Brain pericyte (primary cell): ENCODE results near the gene MUC15.
"Not testable (repeated sequence)": the region's sequence is repeated elsewhere in the genome, so short reads cannot be mapped to it uniquely, and the experiment has no call there.

Source experiments
- DNase-seq: peaks from one replicate; pipeline ENCODE4 v3.0.0-alpha.2; 2012; ENCODE audit warnings: low read depth, low spot score

MUC15 gene, protein sequence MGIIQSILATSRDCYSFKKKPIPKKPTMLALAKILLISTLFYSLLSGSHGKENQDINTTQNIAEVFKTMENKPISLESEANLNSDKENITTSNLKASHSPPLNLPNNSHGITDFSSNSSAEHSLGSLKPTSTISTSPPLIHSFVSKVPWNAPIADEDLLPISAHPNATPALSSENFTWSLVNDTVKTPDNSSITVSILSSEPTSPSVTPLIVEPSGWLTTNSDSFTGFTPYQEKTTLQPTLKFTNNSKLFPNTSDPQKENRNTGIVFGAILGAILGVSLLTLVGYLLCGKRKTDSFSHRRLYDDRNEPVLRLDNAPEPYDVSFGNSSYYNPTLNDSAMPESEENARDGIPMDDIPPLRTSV

DNA sequence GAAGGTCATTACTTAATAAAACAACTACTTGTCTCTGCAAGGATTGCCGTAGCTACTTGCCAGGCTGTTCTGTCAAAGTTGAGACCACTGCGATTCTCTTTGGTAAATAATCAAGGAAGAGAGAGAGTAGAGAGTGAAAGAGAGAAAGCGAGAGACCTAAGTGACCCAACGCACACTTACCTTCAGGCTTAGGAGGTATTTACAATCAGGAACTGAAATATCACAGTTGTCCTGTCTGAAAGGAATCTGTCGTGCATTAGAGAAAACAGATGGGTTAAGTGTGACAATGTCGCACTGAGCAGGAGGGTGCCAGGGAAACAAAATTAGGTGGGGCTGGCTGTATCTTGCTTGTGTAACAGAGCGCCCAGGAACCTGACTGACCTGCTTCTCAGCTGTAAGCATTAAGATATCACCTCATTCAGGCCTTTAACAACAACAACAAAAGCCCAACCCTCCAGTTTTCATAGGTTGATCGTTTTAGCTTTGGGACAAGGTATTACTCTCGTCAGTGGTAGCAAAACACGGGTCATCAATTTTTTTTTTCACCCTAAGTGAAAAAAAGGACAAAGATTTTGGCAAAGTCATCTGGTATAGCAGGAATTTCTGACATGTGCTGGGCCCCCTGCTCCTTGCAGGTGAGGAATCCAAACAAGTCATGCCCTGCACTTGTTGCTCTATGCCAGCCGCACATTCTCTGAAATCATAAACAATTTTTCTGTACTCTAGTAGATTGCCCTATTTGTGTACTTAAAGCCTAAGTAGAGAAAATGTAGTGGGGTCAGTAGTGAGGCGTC is at the start of gene MUC15:
TSS of gene MUC15 (minus strand) at position 403 of the 794 bp plus-strand sequence. CDS start 5,169 bp downstream, outside the sequence.
- DNase-seq, result no peak

DNA sequence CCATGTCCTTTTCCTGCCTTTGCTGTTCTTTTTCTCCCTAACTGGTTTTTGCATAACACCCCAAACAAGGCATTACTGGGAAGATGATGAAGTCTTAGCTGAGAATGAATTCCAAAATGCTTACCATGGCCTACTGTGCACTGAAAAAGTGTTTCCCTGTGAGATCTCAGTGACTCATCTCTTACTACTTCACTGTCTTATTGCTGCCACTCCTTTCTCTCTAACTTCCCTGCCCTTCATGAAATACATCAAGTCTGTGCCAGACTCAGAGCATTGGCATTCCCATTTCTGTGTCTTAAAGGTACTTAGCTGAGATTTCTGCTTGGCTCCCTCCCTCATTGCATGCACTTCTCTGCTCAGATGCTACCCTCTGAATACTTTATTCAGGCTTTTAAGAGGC is 49.1 kb upstream of the MUC15 start:
- no peak for DNase-seq

DNA sequence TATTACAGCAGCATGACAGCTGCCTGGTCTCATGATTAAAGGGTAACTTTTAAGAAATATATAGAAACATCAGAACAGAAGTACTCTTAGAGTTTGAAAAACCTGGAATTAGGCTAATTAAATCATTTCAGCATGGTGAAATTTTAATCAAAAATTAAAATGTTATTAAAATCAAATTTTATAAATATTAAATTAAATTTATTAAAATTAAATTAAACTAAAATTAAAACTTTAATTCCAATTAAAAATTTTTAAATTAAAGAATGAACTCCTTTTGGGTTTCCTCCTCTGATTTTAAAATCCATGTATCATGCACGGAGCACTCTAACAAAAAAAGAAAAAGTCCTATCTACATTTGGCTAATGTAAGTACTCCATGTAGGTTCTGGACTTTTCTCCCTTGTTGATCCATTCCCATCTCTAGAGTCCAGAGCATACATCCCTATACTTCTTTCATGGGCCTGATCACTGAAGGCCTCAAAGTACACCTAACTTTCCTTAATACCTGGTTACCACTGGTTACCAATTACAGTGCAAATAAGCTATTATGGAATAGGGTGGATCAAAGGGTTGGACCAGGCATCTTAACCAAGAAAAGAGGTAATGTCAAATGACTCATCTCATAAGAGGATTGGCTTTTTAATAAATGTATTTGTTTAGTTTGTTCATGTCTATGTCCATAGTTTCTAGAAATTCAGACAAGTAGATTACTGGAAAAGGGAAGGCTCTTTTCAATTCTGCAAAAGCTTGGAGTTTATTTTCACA is 48.4 kb upstream of the MUC15 start:
- DNase-seq, result no peak

DNA sequence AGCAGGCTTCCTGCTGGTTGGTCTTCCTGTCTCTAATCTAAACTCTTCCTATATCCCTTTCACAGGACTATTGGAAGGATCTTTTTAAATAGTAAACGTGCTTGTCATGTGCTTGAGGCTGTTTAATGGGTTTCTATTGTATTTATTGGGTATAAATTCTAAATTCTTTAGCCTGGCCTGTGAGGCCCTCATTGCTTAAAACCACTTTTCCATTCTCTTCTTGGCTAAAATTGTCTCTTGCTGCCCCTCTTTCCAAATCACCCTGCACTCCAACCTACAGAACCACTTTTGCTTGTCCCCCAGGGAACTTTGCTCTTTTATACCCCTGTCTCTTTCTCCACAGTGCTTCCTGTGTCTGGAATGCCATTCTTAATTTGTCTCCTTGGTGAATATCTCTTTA is 46.4 kb upstream of the MUC15 start:
- DNase-seq, result no peak

DNA sequence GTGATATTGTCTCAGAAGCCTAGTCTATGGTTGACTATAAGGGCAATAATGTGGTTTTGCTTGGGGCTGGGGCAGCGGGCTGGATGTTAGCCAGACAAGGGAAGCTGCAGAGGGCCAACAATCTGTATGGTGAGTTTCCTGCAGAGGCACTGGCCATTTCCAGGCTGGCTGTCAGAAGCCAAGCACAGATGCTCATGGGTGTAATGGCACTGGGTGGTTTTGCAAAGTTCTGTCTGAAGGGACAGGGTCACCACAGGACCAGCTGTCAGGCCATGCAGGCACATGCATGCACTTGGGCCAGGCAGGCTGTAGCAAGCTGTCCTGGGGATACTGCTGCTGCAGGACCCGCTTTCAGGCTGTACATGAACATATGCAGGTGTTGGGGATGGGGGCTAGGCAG is 41.7 kb upstream of the MUC15 start:
- no peak for DNase-seq

DNA sequence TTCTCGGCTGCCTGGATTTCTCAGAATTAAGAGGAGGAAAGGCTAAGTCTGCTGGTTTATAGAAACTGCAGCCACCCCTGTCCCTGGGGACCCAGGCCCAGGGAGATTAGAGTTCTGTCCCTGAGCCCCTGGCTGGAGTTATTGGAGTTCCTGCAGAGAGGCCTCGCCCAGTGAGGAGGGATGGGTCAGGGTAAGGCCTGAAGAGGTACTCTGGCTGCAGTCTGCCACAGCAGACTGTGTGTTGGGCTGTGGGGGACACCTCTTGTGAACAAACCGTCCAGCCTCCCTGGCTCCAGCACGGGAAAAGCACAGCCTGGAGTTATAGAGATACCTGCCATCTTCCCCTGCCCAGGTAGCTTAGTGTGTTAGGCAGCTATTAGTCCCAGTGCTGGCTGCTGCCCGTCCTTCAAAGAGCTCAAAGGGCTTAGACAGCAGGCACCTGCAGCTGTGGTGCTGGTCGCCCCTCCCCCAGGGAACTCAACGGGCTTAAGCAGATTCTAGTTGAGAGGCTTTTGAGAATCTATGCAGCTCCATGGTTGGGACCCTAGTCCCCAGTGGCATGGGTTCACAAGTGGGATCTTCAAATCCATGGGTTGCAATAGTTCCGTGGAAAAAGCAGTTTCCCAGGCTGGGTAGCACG is 36.6 kb upstream of the MUC15 start:
- no peak for DNase-seq

DNA sequence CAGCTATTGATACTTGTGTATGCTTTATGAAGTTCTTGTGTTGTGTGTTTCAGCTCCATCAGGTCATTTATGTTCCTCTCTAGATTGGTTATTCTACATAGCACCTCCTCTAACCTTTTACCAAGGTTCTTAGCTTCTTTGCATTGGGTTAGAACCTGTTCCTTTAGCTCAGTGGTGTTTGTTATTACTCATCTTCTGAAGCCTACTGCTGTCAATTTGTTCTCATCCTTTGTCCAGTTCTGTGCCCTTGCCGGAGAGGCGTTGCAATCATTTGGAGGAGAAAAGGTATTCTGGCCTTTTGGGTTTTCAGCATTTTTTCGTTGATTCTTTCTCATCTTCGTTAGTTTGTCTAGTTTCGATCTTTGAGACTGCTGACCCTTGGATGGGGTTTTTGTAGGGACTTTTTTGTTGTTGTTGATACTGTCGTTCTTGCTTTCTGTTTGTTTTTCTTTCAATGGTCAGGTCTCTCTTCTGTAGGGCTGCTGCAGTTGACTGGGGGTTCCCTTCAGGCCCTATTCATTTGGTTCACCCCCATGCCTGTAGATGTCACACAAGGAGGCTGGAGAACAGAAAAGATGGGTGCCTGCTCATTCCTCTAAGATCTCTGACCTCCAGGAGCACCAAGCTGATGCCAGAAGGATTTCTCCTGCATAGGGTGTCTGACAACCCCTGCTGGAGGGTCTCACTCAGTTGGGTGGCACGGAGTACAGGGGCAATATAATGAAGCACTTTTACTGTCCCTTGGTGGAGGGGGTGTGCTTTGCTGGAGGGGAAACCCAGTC is 35.9 kb upstream of the MUC15 start:
- no peak for DNase-seq

DNA sequence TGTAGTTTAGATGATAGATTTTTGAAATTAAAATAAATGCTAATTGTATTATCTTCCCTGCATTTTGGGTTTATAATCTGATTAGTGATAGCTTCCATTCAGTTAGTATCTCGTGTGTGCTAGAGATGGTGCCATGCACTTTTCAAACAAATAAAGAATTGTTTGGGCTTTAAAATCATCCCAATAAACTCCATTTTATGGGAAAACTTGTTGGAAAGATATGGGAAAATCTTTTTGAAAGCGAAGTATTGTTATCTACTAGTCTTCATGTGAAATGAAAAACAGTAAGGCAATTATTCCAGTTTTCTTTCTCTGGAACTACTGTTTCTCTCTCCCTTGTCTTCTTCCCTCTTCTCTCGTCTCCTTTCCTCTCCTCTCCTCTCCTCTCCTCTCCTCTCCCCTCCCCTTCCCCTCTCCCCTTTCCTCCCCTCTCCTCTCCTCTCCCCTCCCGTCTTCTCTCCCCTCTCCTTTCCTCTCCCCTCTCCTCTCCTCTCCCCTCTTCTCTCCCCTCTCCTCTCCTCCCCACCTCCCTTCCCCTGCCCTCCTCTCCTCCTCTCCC is 27.9 kb upstream of the MUC15 start:
- no peak for DNase-seq

DNA sequence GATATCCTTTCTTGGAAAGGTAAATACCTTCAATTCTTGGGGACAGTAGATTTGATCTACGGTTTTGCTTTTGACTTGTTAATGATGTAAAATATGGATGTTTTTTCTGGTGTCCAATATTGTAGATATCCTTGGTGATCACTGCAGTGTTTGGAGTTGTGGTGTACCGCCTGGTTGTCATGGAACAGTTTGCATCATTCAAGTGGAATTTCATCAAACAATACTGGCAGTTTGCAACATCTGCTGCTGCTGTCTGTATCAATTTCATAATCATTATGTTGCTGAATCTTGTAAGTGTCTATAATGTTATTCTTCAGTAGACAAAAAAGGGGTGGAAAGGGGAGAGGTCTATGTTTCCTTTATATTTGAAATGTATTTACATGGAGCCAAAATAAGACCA is 27.4 kb upstream of the MUC15 start:
- peak; percentile 30 for DNase-seq

DNA sequence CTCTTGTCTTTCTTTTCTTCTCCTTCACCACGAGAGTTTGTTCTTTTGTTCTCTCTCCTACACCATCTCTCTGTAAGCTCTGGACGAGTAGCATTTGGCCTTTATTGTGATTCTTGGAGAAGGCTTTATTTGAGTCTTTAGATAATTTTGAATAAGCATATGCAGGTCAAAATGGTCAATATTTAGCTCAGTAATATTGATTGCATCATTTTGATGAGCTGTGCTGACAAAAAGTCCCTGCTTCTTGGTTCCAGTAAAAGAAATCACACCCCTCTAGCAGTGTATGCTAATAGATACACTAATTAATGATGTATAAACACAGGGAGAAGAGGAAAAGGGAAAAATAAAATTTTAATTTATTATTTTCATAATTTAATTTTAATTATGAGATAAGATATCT is 25.8 kb upstream of the MUC15 start:
- DNase-seq, result no peak

DNA sequence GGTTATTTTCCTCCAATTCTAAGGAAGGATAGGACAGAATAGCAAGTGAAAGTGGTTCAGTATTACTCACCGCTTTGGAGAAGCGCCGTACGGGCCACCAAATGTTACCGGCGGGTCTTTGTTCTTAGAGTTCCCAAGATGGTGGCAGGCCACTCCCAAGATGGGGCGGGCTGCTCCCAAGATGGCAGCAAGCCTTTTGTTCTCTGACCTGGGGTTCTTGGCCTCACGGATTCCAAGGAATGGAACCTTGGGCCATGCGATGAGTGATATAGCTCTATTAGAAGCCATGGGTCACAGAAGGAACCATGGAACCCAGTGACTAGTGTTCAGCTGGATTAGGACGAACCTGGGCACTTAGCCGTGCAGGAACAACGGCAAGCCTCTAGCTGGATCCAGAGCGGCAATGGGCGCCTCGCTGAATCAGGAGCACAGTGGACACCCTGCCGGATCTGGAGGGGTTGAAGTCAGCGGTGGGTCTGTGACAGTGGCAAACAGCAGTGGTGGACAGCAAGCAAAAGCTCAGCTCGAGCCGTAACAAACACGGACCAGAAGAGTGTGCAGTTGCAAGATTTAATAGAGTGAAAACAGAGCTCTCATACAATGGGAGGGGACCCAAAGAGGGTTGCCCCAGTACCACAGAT is 25.1 kb upstream of the MUC15 start:
- DNase-seq, result not testable (repeated sequence)

DNA sequence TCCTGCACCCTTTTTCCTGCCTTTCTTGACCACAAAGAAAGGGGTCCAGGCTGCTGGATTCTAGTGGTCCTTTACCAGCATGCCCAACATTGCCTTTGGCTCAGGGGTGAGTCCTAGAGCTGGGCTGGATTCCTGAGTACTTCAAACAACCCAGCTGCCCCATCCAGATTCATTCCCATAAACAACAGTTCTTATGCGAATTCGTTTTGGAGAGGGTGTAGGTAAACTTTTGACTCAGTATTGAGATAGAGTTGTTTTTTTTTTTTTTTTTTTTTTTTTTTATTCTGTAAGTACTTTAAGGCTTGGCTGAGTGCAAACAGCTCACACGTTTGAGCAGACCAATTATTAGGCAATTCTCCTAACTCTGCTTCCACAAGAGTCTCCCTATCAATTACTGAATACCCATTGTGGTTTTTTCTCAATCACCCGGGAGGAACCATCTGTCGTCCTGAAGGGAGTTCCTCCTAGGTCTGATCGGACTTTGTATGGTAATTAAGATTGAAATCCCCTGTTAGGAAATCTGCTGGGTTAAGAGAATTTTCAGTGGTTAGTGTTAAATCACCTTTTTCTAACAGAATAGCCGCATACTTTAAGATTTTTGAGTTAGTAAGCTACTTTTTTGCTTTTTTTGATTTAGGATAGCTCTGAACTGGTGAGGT is 23.3 kb upstream of the MUC15 start:
- not testable (repeated sequence) for DNase-seq

DNA sequence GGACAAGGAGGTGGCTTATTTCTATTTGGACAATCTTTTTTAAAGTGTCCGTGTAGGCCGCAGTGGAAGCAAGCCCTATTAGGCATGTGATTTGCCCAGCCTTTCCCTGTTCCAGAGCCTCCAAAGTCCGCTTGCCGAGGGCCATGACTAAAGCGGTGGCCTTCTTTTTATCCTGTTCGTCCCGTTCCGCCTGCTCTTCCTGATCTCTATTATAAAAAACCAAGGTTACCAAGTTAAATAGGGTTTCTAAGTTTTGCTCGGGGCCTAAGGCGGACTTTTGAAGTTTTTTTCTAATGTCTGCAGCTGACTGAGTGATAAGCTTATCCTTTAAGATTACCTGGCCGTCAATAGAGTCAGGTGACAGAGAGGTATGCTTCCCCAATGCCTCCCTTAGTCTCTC is 21.6 kb upstream of the MUC15 start:
- no peak for DNase-seq

DNA sequence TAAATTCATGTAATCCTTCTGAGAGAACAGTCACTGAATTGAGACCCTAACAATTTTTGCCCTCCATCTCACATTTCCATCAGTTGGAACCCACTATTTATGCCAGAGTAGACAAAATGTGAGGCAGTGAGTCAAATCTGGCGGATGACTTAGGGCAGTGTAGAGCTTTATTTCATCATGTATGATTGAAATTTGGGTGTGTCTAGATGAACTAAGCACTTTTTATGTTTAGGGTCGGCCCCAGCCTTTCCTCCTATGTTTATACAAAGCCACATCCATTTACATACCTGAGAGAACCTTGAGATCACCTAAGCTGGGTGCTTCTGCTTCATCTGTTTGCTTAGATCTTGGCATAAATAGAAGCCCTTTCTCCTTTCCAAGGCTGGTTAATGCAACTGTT is 15.0 kb upstream of the MUC15 start:
- no peak for DNase-seq

DNA sequence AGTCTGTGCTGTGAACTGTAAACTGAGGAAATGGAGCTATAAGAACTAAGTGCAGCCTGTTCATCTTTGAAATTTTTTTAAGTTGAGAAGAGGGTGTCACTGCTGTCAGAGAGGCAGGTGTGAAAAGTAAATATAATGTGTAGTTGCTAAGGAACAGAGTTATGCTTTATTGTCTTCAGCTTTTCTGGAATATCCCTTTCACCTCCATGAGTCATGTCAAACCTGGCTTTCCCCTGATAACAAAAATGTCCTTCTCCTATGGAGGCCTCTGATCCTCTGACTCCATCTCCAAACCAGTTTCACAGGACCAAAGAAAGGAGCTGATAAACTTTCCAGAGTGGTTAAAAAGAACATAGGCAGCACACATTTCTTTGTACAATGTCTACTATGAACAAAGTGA is 12.8 kb upstream of the MUC15 start:
- DNase-seq, result no peak

DNA sequence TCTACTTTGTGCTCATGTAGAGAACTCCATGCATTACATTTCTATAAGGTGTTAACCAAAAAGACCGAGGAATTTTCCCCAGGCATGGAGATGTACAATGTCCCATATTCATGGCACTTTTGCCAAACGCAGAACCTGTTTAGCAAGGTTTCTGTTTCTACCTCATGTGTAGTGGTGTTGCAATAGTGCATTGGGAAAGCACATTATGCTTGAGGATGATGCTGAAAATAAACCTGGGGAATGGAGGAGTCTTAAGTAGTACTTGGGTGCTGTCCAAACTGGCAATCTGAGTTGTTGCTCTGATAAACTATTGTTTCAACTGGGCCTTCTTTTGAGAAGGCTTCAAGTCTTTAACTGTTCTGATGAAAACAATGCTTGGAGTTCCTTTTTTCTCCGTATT is 11.5 kb upstream of the MUC15 start:
- no peak for DNase-seq

DNA sequence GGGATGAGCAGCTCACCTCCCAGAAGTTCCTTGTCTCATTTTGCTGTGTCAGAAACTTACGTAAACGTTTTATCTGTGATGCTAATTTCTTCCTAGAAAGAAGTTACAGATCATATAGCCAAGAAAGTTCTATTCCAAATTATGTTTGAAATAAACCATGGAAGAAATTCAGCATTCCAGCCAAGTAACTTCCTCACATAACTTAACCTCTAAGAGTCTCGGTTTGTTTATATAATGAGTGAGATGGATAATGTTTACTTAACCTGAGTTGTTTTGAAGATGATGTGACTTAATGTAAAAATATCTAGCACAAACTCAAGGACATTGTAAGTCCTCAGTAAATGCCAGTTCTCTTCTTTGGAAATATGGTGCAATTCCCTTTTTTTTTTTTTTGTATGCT is 8.9 kb upstream of the MUC15 start:
- no peak for DNase-seq

DNA sequence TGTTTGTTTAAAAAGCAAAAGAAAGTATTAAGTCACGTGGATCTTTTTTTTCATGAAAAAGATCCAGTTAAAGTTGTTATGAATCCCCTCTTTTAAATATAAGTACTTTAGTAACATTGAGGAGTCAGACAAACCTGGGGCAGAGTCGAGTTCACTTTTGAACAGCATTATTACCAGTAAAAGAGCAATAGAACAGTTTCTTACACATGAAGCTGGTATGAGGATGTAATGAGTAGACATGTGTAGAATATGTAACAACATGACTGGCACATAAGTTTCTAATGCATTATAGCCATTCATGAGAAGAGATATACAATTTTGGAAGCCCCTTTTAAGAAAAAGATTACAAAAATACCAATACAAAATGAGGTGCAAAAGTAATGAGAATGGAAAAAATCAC is 7.6 kb upstream of the MUC15 start:
- DNase-seq, result no peak

DNA sequence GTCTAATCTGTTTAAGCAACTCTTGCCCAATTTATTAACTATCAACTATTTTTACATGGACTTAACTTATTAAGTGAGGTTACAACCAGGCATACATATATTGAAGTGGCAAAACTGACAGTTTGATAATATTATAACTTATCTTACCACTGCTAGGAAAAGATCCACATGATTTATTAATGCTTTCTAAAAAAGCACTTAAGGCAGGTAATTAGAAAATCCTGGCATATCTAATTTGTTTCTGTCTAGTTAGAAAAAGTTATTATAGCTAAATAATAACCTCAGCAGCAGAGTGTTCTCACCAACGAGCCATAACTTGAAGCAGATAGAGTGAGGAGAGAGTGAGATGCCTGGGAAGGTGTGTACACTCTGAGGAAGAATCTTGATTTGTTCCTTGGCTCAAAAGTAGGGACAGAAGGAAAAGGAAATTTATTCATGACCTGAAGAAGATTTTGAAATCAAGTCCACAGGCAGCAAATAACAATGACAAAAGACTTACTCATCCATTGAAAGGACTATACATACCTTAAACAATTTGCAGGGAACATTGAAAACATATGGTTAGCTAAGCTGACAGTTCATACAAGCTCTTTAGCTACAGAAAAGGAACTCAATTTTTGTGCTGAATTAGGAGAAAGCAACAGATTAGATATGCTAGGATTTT is 7.1 kb upstream of the MUC15 start:
- DNase-seq, result no peak
